Fibroblast of pulmonary artery (primary cell): ENCODE data around the gene RPS8.
A peak's percentile ranks its signal among the peaks of the same experiment; 100 is the strongest.

Experiments
- DNase-seq: peaks from one replicate; pipeline ENCODE4 v3.0.0-alpha.2; 2010; ENCODE audit warnings: low read depth
- H3K4me3 ChIP-seq: replicated peaks from 2 replicates; pipeline ENCODE4 v1.5.1; 2011; ENCODE audit warnings: low read depth, mild to moderate bottlenecking, control low read depth, low read length, moderate library complexity
- CTCF ChIP-seq: IDR thresholded peaks from 2 replicates; pipeline ENCODE4 v1.5.1; 2011; ENCODE audit warnings: mild to moderate bottlenecking, control low read depth, low read length, inconsistent platforms; ENCODE audit errors: missing control alignments

RPS8 gene

GRCh38 chr1:44798481-44799365, 23.4 kb downstream of the RPS8 start:
- DNase-seq = no peak
- no peak for TF ChIP-seq CTCF
- H3K4me3 ChIP-seq = no peak overlapping the region

- peak; percentile 99 for DNase-seq
- peak within 1 kb of the TSS; percentile 87 for H3K4me3 ChIP-seq
- peak; percentile 85 for TF ChIP-seq CTCF
Measured at GRCh38 chr1:44799770-44800584, 24.6 kb downstream of the RPS8 start, which contains the start of gene PLK3. PLK3 (plus strand) TSS chr1:44800377; CDS start chr1:44800464, 87 bp downstream.

- TF ChIP-seq CTCF = no peak
- peak overlapping the region; percentile 87 for H3K4me3 ChIP-seq
- no peak for DNase-seq
Measured at GRCh38 chr1:44801491-44802305, 26.4 kb downstream of the RPS8 start.

GRCh38 chr1:44802306-44803061, 27.1 kb downstream of the RPS8 start:
- no peak for TF ChIP-seq CTCF
- no peak for DNase-seq

GRCh38 chr1:44803062-44803311, 27.6 kb downstream of the RPS8 start:
- peak overlapping the region; percentile 87 for H3K4me3 ChIP-seq
- no peak for DNase-seq
- no peak for TF ChIP-seq CTCF

More at GRCh38 chr1:44802306-44803061, 27.1 kb downstream of the RPS8 start:
- peak overlapping the region; percentile 87 for H3K4me3 ChIP-seq
